22Rv1 (cell line): Measurements from ENCODE around the gene GPC5.

Experiments
- ZFX ChIP-seq: fragments of 450-650 bp; IDR thresholded peaks from 2 replicates; pipeline ENCODE4 v1.6.1; 2017; ENCODE audit warnings: antibody characterized with exemption, borderline replicate concordance
- TF ChIP-seq, protein P1 (sequence below): fragments of 450-650 bp; IDR thresholded peaks from 2 replicates; pipeline ENCODE4 v1.5.1; 2017; ENCODE audit warnings: mild to moderate bottlenecking

DNA sequence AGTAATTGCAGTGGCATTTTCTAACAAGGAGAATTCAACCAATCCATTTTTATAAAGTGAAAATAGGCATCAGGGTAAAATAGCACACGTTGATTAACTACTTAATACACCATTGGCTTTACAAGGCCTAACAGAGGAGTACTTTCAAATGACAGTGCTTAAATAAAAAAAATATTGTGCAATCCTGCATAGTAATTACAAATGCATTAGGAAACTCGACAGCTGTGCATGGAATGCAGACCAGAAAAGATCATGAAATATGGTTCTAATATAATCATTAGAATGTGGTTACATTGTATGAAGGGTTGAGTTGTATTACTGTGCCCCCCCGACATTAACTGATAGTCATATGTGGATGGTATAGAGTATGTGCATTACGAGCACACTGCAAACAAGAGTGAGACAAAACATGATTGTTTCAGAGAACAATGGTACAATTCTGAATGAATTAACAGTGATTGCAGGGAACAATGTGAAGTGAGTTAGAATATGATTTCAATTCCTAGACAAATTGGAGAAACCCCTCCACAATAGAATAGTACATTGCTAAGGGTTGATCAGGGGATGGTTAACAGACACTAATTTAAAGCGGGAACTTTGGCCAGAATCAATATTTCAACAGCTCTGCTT lies 270.6 kb downstream of the GPC5 start:
- TF ChIP-seq, protein P1, sequence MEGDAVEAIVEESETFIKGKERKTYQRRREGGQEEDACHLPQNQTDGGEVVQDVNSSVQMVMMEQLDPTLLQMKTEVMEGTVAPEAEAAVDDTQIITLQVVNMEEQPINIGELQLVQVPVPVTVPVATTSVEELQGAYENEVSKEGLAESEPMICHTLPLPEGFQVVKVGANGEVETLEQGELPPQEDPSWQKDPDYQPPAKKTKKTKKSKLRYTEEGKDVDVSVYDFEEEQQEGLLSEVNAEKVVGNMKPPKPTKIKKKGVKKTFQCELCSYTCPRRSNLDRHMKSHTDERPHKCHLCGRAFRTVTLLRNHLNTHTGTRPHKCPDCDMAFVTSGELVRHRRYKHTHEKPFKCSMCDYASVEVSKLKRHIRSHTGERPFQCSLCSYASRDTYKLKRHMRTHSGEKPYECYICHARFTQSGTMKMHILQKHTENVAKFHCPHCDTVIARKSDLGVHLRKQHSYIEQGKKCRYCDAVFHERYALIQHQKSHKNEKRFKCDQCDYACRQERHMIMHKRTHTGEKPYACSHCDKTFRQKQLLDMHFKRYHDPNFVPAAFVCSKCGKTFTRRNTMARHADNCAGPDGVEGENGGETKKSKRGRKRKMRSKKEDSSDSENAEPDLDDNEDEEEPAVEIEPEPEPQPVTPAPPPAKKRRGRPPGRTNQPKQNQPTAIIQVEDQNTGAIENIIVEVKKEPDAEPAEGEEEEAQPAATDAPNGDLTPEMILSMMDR, result no peak
- no peak for TF ChIP-seq ZFX
